A673 (cell line): ENCODE results near the gene CPE.

ENCODE experiments used
- EZH2 ChIP-seq: fragments of 200-600 bp; sonication (generic); IDR thresholded peaks from 2 replicates; pipeline ENCODE4 v1.6.1; 2017; ENCODE audit warnings: borderline replicate concordance, low read depth, mild to moderate bottlenecking, mixed read lengths, antibody characterized with exemption, low read length; ENCODE audit not compliant: poor library complexity, severe bottlenecking
- TF ChIP-seq, protein P1 (sequence below): fragments of 300-800, 200-600 bp; sonication (generic); conservative IDR thresholded peaks from 2 replicates; pipeline ENCODE4 v1.5.1; 2017; ENCODE audit warnings: low read depth, mild to moderate bottlenecking, antibody characterized with exemption, low read length, moderate library complexity, mixed read lengths

DNA sequence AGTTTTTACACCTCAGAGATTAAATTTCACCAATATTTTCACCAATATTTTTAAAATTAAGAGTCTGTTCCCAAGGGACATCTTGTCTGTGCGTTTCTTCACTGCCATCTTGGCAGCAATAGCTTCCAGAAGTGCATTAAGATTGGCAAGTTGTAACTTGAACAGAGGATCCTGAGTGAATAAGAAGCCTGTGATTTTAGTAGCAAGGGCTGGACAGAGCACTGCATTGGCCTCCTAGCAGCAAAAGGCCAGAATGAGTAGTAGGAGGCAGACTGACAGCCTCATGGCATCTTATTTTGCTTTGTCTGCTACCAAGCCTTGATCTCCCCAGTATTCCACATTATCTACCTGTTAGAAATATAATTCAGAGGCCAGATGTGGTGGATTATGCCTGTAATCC lies 138.4 kb downstream of the CPE start:
- TF ChIP-seq, protein P1, sequence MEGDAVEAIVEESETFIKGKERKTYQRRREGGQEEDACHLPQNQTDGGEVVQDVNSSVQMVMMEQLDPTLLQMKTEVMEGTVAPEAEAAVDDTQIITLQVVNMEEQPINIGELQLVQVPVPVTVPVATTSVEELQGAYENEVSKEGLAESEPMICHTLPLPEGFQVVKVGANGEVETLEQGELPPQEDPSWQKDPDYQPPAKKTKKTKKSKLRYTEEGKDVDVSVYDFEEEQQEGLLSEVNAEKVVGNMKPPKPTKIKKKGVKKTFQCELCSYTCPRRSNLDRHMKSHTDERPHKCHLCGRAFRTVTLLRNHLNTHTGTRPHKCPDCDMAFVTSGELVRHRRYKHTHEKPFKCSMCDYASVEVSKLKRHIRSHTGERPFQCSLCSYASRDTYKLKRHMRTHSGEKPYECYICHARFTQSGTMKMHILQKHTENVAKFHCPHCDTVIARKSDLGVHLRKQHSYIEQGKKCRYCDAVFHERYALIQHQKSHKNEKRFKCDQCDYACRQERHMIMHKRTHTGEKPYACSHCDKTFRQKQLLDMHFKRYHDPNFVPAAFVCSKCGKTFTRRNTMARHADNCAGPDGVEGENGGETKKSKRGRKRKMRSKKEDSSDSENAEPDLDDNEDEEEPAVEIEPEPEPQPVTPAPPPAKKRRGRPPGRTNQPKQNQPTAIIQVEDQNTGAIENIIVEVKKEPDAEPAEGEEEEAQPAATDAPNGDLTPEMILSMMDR = no peak
- TF ChIP-seq EZH2 = no peak
